ENCODE measurements around the gene ZBTB46.

DNA sequence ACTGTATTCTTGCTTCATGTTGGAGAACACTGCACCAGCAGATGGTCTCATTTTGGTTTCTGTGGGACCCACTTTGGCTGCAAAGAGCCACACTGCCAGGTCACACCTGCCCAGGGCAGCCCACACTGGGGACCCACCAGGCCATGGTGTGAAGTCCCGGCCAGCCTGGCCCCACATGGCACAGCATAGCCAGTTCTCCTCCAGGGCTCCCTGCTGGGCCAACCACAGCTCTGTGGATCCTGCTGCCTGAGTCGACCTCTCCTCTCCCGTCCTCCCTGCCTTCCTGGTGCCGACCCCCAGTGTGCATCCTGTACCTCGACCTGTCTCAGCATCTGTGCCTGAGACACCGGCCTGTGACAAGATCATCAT, 126.3 kb downstream of the ZBTB46 start:
- no peak for TF ChIP-seq EZH2 (IDR thresholded peaks at IDR 0.05; ENCODE audit: low read length, missing control alignments)
- TF ChIP-seq, protein P1, sequence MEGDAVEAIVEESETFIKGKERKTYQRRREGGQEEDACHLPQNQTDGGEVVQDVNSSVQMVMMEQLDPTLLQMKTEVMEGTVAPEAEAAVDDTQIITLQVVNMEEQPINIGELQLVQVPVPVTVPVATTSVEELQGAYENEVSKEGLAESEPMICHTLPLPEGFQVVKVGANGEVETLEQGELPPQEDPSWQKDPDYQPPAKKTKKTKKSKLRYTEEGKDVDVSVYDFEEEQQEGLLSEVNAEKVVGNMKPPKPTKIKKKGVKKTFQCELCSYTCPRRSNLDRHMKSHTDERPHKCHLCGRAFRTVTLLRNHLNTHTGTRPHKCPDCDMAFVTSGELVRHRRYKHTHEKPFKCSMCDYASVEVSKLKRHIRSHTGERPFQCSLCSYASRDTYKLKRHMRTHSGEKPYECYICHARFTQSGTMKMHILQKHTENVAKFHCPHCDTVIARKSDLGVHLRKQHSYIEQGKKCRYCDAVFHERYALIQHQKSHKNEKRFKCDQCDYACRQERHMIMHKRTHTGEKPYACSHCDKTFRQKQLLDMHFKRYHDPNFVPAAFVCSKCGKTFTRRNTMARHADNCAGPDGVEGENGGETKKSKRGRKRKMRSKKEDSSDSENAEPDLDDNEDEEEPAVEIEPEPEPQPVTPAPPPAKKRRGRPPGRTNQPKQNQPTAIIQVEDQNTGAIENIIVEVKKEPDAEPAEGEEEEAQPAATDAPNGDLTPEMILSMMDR (conservative IDR thresholded peaks at IDR 0.05 in 1 of 2, IDR thresholded peaks at IDR 0.05 in 1 of 2; ENCODE audit: low read depth in 1 of 2, low read length in 2 of 2) = no peak
